PFSK-1 (cell line): ENCODE data around the gene C2orf78.

Source experiments
- SIN3A ChIP-seq: IDR thresholded peaks from 2 replicates; pipeline ENCODE4 v1.6.1; 2012; ENCODE audit warnings: mild to moderate bottlenecking, low read length, moderate library complexity, borderline replicate concordance; ENCODE audit not compliant: insufficient read depth
- TAF1 ChIP-seq: IDR thresholded peaks from 2 replicates; pipeline ENCODE4 v1.6.1; 2012; ENCODE audit warnings: low read length, control low read depth, borderline replicate concordance; ENCODE audit not compliant: insufficient read depth

DNA sequence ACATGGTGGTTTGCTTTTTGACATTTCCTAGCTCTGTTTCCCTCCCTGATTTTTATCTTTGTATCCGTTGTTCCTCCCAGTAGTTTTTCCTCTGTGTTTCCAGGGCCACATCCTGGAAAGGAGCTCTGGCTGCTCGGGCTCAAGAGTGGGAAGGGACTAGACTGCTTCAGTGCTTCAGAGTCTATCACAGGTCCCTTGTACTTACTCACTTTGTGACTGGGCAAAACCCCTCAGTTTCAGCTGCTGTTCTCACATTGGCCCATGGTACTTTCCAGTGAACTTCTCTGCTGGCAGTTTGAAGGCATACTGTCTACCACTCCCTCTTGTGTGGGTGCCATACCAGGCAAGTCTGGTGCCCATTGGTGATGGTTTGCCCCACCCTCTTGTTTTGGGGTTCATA lies 37.2 kb downstream of the C2orf78 start:
- no peak for TF ChIP-seq SIN3A
- no peak for TF ChIP-seq TAF1
